Measurements from ENCODE around the gene IL27RA. TPM values are rescaled to one million over a fixed set of nuclear protein-coding genes. Genes with fewer than 3 reads are reported as not detected.

IL27RA gene
- total RNA-seq, 1 donor from 2014 or later = 34.6 TPM

DNA sequence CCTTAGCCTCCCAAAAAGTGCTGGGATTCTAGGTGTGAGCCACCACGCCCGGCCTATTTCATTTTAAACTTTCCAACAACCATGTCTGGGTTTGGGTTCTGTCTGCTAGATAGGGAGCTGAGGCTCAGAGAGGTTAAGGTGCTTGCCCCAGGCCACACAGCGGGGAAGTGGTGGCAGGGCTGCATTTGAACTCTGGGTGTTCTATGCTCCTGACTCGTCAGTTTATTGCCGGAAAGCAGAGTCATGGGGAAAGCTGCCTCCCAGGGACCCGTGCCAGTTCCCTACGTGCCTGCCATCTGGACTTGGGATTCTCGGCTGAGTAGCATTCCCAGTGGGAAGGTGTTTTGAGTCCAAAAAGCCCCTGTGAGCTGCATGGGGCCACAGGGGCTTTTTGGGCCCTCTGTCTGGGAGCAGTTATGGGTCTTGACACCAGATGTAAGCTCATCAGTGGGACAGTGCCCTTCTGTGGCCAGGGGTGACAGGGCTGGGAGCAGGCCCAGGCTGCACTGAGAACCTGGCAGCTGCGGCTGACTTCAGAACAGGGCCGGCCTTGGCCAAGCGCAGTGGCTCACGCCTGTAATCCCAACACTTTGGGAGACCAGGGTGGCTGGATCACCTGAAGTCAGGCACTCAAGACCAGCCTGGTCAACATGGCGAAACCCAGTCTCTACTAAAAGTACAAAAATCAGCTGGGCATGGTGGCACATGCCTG, 36.4 kb upstream of the IL27RA start:
- peaks cover 10% of the 10 kb centered on the region for H3K4me1 Mint-ChIP-seq
- no peak for DNase-seq
- ATAC-seq (ENCODE audit: low read depth) = no peak
- peaks cover 46% of the 10 kb centered on the region for H3K36me3 Mint-ChIP-seq (ENCODE audit: low read depth)
- no peak overlapping the region for H3K27ac Mint-ChIP-seq
- TF ChIP-seq, protein P1, sequence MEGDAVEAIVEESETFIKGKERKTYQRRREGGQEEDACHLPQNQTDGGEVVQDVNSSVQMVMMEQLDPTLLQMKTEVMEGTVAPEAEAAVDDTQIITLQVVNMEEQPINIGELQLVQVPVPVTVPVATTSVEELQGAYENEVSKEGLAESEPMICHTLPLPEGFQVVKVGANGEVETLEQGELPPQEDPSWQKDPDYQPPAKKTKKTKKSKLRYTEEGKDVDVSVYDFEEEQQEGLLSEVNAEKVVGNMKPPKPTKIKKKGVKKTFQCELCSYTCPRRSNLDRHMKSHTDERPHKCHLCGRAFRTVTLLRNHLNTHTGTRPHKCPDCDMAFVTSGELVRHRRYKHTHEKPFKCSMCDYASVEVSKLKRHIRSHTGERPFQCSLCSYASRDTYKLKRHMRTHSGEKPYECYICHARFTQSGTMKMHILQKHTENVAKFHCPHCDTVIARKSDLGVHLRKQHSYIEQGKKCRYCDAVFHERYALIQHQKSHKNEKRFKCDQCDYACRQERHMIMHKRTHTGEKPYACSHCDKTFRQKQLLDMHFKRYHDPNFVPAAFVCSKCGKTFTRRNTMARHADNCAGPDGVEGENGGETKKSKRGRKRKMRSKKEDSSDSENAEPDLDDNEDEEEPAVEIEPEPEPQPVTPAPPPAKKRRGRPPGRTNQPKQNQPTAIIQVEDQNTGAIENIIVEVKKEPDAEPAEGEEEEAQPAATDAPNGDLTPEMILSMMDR (IDR thresholded peaks at IDR 0.05) = no peak
- no peaks in the 10 kb centered on the region for H3K9me3 Mint-ChIP-seq
- CTCF ChIA-PET = no interaction called here
- H3K27me3 Mint-ChIP-seq = no peaks in the 10 kb centered on the region
- intact Hi-C loops (cut with micrococcal nuclease) = no loop called here
- no peak overlapping the region for H3K4me3 Mint-ChIP-seq
- POLR2A ChIA-PET = interaction anchor here (0.6 to 0.9 kb wide), 2 partner anchors 9 to 359 kb away, joined by 4 to 6 read pairs; no protein-coding TSS in a partner anchor

DNA sequence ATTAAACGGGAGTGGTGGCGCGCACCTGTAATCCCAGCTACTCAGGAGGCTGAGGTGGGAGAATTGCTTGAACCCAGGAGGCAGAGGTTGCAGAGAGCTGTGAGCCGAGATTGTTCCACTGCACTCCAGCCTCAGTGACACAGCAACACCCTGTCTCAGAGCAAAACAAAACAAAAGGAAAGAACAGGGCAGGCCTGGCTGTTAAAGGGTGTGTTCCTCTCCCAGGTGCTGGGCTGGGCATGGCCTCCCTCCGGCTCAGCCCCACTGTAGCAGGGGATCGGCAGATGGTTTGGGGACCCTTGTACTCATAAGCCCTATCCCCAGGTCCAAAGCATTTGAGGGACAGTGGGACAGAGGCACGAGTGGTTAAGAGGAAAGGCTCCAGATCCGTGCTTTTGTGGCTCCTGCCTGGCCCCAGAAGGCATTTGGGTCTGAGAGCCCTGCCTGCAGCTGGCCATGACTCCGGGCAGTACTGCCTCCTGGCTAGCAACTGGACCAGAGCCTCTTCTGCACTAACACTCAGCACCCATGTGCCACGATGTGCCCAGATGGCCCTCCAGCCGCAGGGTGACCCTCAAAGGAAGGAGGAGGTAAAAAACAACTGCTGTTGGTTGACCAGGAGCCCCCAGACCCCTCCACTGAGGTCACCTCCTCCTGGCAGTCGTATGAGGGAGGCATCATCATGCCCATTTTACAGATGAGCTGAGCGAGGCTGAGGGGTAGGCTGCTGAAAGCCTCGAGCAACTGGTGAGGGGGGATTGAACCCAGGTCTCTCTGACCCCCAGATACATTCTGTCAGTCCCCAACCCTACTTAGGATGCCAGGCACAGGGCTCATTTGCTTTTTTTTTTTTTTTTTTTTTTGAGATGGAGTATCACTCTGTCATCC, 35.4 kb upstream of the IL27RA start:
- intact Hi-C loops (cut with micrococcal nuclease) = no loop called here
- ATAC-seq (ENCODE audit: low read depth) (no peak), DNase-seq (no peak)
- Mint-ChIP-seq H3K27ac (no peak overlapping the region), H3K4me1 (peaks cover 18% of the 10 kb centered on the region), H3K27me3 (no peaks in the 10 kb centered on the region), H3K36me3 (ENCODE audit: low read depth) (peaks cover 44% of the 10 kb centered on the region), H3K9me3 (no peaks in the 10 kb centered on the region), H3K4me3 (no peak overlapping the region)
- ChIA-PET POLR2A (interaction anchor here (0.9 to 9.5 kb wide), 2 partner anchors 9 to 10 kb away, joined by 4 to 107 read pairs; no protein-coding TSS in a partner anchor), CTCF (no interaction called here)
- TF ChIP-seq, protein P1 (IDR thresholded peaks at IDR 0.05) = no peak

DNA sequence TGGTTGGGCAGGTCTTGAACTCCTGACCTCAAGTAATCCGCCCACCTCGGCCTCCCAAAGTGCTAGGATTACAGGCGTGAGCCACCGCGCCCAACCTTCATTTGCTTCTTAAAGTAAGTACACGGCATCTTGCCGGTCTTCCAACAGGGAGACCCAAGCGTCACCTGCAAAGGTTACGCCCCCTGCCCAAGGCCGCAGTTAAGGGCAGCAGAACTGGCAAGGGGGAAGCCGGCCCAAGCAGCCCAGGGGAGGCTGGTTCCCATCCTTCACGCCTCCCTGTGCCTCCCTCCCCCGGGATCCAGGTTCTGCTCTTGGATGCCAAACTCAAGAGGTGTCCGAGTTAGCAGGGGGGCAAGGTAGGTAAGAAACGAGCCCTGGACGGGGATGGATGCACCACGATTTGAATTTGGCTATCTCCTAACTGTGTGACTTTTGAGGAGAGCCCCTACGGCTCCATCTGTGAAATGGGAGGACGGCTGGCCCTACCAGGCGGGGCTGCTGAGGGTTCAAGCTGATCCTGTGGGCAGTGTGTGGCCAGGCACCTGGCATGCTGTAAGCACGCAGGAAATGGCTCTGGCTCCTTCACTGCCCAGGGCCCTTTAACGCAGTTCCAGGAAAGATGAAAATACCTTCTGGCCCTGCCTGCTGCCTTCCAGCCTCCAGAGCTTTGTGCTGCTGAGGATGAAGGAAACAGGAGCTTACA, 34.5 kb upstream of the IL27RA start:
- CTCF ChIA-PET = no interaction called here
- POLR2A ChIA-PET = interaction anchor here (1.2 to 9.5 kb wide), 2 partner anchors 9 to 10 kb away, joined by 3 to 107 read pairs; partner anchors contain the start of gene RFX1
- DNase-seq (no peak), ATAC-seq (ENCODE audit: low read depth) (no peak)
- Mint-ChIP-seq H3K27me3 (no peaks in the 10 kb centered on the region), H3K36me3 (ENCODE audit: low read depth) (peaks cover 37% of the 10 kb centered on the region), H3K9me3 (no peaks in the 10 kb centered on the region), H3K27ac (no peak overlapping the region), H3K4me3 (no peak overlapping the region), H3K4me1 (peaks cover 27% of the 10 kb centered on the region)
- TF ChIP-seq, protein P1 (IDR thresholded peaks at IDR 0.05) = no peak
- intact Hi-C loops (cut with micrococcal nuclease) = no loop called here

DNA sequence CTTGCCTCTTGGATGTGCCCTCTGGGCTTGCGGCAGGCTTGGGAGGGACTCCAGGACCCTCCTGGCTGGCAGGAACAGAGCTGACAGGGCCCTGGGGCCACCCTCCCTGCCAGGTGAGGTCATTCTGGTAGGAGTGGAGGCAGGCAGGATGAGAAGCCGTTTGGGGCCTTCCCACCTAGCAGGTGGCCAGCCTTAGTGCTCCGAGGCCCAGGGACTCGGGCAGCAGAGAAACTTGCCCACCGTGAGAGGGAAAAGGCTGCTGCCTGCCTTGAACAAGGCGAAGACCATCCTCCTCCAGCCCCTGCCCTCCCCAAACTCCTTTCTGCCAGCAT, 34.0 kb upstream of the IL27RA start:
- CTCF ChIA-PET = no interaction called here
- no peaks in the 10 kb centered on the region for H3K27me3 Mint-ChIP-seq
- H3K9me3 Mint-ChIP-seq = no peaks in the 10 kb centered on the region
- DNase-seq (no peak), ATAC-seq (ENCODE audit: low read depth) (no peak)
- H3K4me1 Mint-ChIP-seq = peaks cover 32% of the 10 kb centered on the region
- POLR2A ChIA-PET = interaction anchor here (1.2 to 9.5 kb wide), 2 partner anchors 9 to 10 kb away, joined by 3 to 107 read pairs; partner anchors contain the start of gene RFX1
- no peak overlapping the region for H3K27ac Mint-ChIP-seq
- TF ChIP-seq, protein P1 (IDR thresholded peaks at IDR 0.05) = no peak
- intact Hi-C loops (cut with micrococcal nuclease) = no loop called here
- H3K4me3 Mint-ChIP-seq = no peak overlapping the region
- H3K36me3 Mint-ChIP-seq (ENCODE audit: low read depth) = peaks cover 32% of the 10 kb centered on the region
